ENCODE data around the gene TMEM196. TPM values are rescaled to one million over a fixed set of nuclear protein-coding genes. Genes with fewer than 3 reads are reported as not detected.
"Not testable (repeated sequence)": the region's sequence is repeated elsewhere in the genome, so short reads cannot be mapped to it uniquely, and the experiment has no call there.

The TMEM196 gene
- total RNA-seq, 4 donors from 2014 or later, result 0.12 to 0.82 TPM; not detected in 2

DNA sequence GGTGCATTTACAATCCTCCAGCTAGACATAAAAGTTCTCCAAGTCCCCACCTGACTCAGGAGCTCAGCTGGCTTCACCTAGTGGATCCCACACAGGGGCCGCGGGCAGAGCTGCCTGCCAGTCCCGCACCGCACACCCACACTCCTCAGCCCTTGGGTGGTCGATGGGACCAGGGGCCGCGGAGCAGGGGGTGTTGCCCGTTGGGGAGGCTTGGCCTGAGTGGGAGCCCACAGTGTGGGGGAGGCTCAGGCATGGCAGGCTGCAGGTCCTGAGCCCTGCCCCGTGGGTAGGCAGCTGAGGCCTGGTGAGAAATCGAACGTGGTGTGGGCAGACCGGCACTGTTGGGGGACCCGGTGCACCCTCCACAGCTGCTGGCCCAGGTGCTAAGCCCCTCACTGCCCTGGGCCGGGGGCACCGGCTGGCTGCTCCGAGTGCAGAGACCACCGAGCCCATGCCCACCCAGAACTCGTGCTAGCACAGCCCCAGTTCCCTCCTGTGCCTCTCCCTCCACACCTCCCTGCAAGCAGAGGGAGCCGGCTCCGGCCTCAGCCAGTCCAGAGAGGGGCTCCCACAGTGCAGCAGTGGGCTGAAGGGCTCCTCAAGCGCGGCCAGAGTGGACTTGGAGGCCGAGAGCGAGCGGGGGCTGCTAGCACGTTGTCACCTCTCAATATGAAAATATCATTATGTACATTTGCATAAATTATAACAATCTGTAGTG lies 81.1 kb downstream of the TMEM196 start:
- no peak for ATAC-seq (ENCODE audit: low FRiP score)
- TF ChIP-seq, protein P1, sequence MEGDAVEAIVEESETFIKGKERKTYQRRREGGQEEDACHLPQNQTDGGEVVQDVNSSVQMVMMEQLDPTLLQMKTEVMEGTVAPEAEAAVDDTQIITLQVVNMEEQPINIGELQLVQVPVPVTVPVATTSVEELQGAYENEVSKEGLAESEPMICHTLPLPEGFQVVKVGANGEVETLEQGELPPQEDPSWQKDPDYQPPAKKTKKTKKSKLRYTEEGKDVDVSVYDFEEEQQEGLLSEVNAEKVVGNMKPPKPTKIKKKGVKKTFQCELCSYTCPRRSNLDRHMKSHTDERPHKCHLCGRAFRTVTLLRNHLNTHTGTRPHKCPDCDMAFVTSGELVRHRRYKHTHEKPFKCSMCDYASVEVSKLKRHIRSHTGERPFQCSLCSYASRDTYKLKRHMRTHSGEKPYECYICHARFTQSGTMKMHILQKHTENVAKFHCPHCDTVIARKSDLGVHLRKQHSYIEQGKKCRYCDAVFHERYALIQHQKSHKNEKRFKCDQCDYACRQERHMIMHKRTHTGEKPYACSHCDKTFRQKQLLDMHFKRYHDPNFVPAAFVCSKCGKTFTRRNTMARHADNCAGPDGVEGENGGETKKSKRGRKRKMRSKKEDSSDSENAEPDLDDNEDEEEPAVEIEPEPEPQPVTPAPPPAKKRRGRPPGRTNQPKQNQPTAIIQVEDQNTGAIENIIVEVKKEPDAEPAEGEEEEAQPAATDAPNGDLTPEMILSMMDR (IDR thresholded peaks at IDR 0.05), result no peak

DNA sequence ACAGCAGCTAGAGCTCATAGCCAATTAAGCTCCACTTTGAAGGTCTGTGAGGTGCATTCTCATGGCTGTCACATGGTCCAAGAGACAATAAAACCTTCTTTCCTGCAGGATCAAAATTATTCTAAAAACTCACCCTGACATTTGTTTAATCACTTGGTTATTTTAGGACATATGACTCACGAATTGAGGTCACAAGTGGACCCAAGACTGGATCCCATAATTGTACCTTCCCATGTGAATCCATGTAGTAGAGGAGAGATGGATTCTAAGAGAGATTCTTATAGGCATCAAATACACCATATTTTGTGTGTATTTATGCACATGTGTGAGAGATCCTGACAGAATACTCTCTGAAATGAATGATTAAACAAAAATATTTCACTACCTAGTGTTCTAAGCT lies 82.7 kb downstream of the TMEM196 start:
- DNase-seq (ENCODE audit: low spot score) (no peak), ATAC-seq (ENCODE audit: low FRiP score) (no peak)
- TF ChIP-seq, protein P1 (IDR thresholded peaks at IDR 0.05), result no peak

More for the DNA sequence above, 81.1 kb downstream of the TMEM196 start:
- no peak for DNase-seq (ENCODE audit: low spot score)

DNA sequence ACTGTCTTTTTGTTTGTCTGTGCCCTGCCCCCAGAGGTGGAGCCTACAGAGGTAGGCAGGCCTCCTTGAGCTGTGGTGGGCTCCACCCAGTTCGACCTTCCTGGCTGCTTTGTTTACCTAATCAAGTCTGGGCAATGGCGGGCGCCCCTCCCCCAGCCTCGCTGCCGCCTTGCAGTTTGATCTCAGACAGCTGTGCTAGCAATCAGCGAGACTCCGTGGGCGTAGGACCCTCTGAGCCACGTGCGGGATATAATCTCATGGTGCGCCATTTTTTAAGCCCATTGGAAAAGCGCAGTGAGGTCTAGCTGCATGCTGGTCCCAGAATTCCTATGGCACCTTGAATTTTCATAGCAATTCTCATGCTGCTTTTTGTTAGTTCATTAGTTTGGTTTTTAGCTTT lies 84.3 kb downstream of the TMEM196 start:
- ATAC-seq (ENCODE audit: low FRiP score); DNase-seq (ENCODE audit: low spot score): not testable (repeated sequence)

DNA sequence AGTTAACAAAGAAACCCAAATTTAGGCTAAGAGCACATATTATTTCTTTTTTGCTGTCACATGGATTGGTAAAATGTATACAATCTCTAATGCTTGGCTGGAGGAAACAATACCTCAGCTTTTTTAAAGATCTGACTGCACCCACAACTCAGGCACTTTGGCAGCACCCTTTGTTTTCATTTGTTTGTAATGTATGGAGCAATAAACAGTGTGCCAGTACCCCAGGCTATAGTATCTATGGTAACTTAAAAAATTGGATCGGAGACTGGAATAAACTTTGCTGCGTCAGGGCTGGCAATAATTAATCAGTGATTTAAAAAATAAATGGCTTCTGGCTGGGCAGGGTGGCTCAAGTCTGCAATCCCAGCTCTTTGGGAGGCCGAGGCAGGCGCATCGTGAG lies 91.8 kb downstream of the TMEM196 start:
- DNase-seq (ENCODE audit: low spot score) (no peak), ATAC-seq (ENCODE audit: low FRiP score) (no peak)
- TF ChIP-seq, protein P1 (IDR thresholded peaks at IDR 0.05), result no peak

DNA sequence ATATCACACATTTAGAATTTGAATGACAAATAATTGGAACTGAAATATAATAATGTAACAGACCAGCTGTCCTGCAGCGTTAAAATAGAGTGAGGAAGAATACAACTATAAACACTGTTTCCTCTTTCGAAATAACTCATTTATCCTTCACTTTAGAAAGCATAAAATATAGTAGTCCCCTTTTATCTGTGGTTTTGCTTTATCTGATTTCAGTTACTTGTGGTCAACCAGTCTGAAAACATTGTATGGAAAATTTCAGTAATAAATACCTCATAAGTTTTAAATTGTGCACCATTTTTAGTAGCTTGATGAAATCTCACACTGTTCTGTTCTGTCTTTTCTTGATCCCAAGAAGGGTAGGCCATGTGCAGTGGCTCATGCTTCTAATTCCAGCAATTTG lies 96.2 kb downstream of the TMEM196 start:
- no peak for ATAC-seq (ENCODE audit: low FRiP score)
- TF ChIP-seq, protein P1 (IDR thresholded peaks at IDR 0.05), result no peak
- DNase-seq (ENCODE audit: low spot score), result no peak

DNA sequence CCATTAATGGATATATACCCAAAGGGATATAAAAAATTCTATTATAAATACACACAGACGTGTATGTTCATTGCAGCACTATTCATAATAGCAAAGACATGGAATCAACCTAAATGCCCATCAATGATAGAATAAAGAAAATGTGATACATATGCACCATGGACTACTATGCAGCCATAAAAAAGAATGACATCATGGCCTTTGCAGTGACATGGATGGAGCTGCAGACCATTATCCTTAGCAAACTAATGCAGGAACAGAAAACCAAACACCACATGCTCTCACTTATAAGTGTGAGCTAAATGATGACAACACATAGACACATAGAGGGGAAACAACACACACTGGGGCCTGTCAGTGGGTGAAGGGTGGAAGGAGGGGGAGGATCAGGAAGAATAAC lies 97.6 kb downstream of the TMEM196 start:
- DNase-seq (ENCODE audit: low spot score), result no peak
- TF ChIP-seq, protein P1 (IDR thresholded peaks at IDR 0.05), result no peak
- ATAC-seq (ENCODE audit: low FRiP score), result no peak

DNA sequence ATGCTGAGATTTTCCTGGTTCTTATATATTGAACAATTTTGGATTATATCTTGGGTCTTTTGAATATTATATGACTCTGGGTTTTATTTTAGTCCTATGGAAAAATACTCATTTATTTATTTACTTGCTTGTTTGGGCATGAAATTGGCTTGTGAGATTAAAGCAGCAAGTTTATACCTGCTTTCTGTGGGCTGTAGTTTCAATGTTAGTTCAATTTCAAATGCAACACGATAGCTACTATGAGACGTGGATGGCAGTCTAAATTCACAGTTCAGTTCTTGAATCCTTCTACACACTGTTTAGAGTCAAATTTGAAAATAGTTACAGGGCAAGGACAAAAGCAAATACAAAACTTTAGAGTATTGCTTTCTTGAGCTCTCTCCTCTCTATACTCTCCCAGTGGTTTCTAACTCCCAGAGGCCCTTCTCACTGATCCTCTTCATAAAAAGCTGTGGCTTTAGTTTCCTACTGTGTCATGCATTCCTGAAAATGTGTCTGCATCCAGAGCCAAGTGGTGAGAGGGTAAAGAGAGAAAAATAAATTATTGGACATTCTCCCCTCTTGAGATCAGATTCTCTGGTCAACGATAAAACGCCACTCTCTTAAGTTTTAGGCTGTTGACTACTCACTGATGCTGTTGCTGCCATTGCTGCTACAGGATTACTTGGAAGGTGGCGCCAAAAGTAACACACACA lies 99.0 kb downstream of the TMEM196 start:
- ATAC-seq (ENCODE audit: low FRiP score) (no peak), DNase-seq (ENCODE audit: low spot score) (no peak)
- TF ChIP-seq, protein P1 (IDR thresholded peaks at IDR 0.05), result no peak

All from omental fat pad (tissue), 4 donors.